Measurements from ENCODE around the gene ZFAND2A. TPM values are rescaled to one million over a fixed set of nuclear protein-coding genes. Genes with fewer than 3 reads are reported as not detected.

Gene ZFAND2A
- total RNA-seq, 1 experiment from 2014 or later: 19.1 TPM

GRCh38 chr7:1175967-1176851, 16.2 kb upstream of the ZFAND2A start:
- intact Hi-C loops (cut with micrococcal nuclease): loop anchor here (2.0 kb wide), 1 partner anchor 89 kb away; no protein-coding TSS in a partner anchor
- DNase-seq (ENCODE audit: low read depth, low spot score): peak; percentile 56
- Histone ChIP-seq H3K9ac (ENCODE audit: low read length) (peak overlapping the region; percentile 63), H3K79me2 (ENCODE audit: insufficient read depth, low read length) (no peaks in the 10 kb centered on the region), H3K27ac (ENCODE audit: low read depth, low read length) (peak overlapping the region; percentile 41), H2AFZ (ENCODE audit: low read depth, low read length, poor library complexity, severe bottlenecking) (peak overlapping the region; percentile 63), H3K4me2 (ENCODE audit: low read length) (peak overlapping the region; percentile 93), H3K36me3 (ENCODE audit: control insufficient read depth in 1 of 2, insufficient read depth in 2 of 2, low read length in 2 of 2) (no peaks in the 10 kb centered on the region), H3K4me1 (ENCODE audit: control insufficient read depth in 1 of 2, insufficient read depth in 2 of 2, low read length in 2 of 2) (peaks cover 10 to 18% of the 10 kb centered on the region in 2 experiments), H4K20me1 (ENCODE audit: insufficient read depth) (no peaks in the 10 kb centered on the region), H3K27me3 (ENCODE audit: insufficient read depth, low read length) (no peaks in the 10 kb centered on the region), H3K4me3 (replicated peaks in 1 of 2; ENCODE audit: low read depth in 1 of 2, low read length in 2 of 2) (peak overlapping the region; percentile 39 to 56), H3K9me3 (ENCODE audit: control insufficient read depth in 1 of 2, insufficient read depth in 1 of 2, low read depth in 1 of 2, low read length in 2 of 2) (peaks cover 0 to under 1% of the 10 kb centered on the region in 2 experiments; a peak in 1 of 4 replicates), H3K9me2 (ENCODE audit: insufficient read depth) (no peaks in the 10 kb centered on the region)
- CTCF ChIA-PET: interaction anchor here (0.6 to 3.1 kb wide), 14 partner anchors 9 to 279 kb away, joined by 3 to 31 read pairs (median 5); partner anchors contain the start of genes COX19 and ZFAND2A
- no TSS peak for BruUV-seq (replicated peaks)
- RAD21 ChIA-PET (ENCODE audit: low non-redundant PET in 1 of 2, low total read pairs in 2 of 2, uncharacterized antibody in 2 of 2, unreplicated experiment in 2 of 2): interaction anchor here in 1 of 2 experiments (1.2 kb wide), 1 partner anchor 182 kb away, joined by 8 read pairs; no protein-coding TSS in a partner anchor
- ATAC-seq: peak; percentile 78
- no peak for TF ChIP-seq REST (IDR thresholded peaks at IDR 0.05; ENCODE audit: low read depth)
- TF ChIP-seq CTCF (IDR thresholded peaks at IDR 0.05 in 2 of 3, conservative IDR thresholded peaks at IDR 0.05 in 1 of 3; ENCODE audit: borderline replicate concordance in 1 of 3, insufficient read depth in 1 of 3, low read depth in 2 of 3, low read length in 2 of 3): peak; percentile 89 to 92 (median 92)
- peak; percentile 68 for TF ChIP-seq MAX (IDR thresholded peaks at IDR 0.05)
- TF ChIP-seq POLR2AphosphoS5 (IDR thresholded peaks at IDR 0.05; ENCODE audit: low read depth, low read length): peak; percentile 60; the same call in 1 of the 2 replicates
- peak; percentile 62 for TF ChIP-seq EGR1 (IDR thresholded peaks at IDR 0.05; ENCODE audit: low read depth)
- TF ChIP-seq SRF (IDR thresholded peaks at IDR 0.05; ENCODE audit: low read depth): no peak
- no peak for TF ChIP-seq SP1 (IDR thresholded peaks at IDR 0.05; ENCODE audit: low read depth)
- TF ChIP-seq SIN3A (IDR thresholded peaks at IDR 0.05; ENCODE audit: low read depth): no peak
- peak; percentile 81 for TF ChIP-seq RAD21 (IDR thresholded peaks at IDR 0.05; ENCODE audit: low read depth)
- no peak for TF ChIP-seq ZBTB33 (IDR thresholded peaks at IDR 0.05; ENCODE audit: extremely low read depth, insufficient replicate concordance, low read length)
- POLR2A ChIA-PET: no interaction called here

Measured in HCT116 (cell line).